HepG2 (cell line): Measurements from ENCODE around the gene C20orf96. TPM values are rescaled to one million over a fixed set of nuclear protein-coding genes. Genes with fewer than 3 reads are reported as not detected.
A peak's percentile ranks its signal among the peaks of the same experiment; 100 is the strongest.

Source experiments
- ATF6 ChIP-seq: sonication (generic); formaldehyde crosslinking; conservative IDR thresholded peaks from 2 replicates; pipeline ENCODE4 v1.4.0; 2020; ENCODE audit warnings: missing genetic modification reagents
- ATM ChIP-seq: fragments of 450-650 bp; IDR thresholded peaks from 2 replicates; pipeline ENCODE4 v1.7.1; 2017; ENCODE audit warnings: mild to moderate bottlenecking, borderline replicate concordance
- BCL6 ChIP-seq: IDR thresholded peaks from 2 replicates; pipeline ENCODE4 v1.6.1; 2016; ENCODE audit warnings: missing genetic modification reagents, missing compliant biosample characterization
- FOXM1 ChIP-seq: sonication (generic); formaldehyde crosslinking; IDR thresholded peaks from 2 replicates; pipeline ENCODE4 v1.5.0; 2020; ENCODE audit warnings: missing genetic modification reagents
- HOXA3 ChIP-seq: sonication (generic); formaldehyde crosslinking; IDR thresholded peaks from 2 replicates; pipeline ENCODE4 v1.5.0; 2020; ENCODE audit warnings: missing genetic modification reagents
- MTA1 ChIP-seq: sonication (generic); formaldehyde crosslinking; IDR thresholded peaks from 2 replicates; pipeline ENCODE4 v1.4.0; 2020; ENCODE audit warnings: missing genetic modification reagents, mild to moderate bottlenecking, borderline replicate concordance
- NR2F6 ChIP-seq, 2 experiments: IDR thresholded peaks; 2 replicates each; pipeline ENCODE4 v1.6.1; 2016; ENCODE audit warnings: antibody characterized with exemption in 1 of 2, mild to moderate bottlenecking in 1 of 2
- PRDM4 ChIP-seq: sonication (generic); formaldehyde crosslinking; IDR thresholded peaks from 2 replicates; pipeline ENCODE4 v1.9.0; 2021; ENCODE audit warnings: missing genetic modification reagents, borderline replicate concordance
- RELA ChIP-seq: sonication (generic); formaldehyde crosslinking; IDR thresholded peaks from 2 replicates; pipeline ENCODE4 v1.4.0; 2020; ENCODE audit warnings: missing genetic modification reagents
- SALL1 ChIP-seq: sonication (generic); formaldehyde crosslinking; IDR thresholded peaks from 2 replicates; pipeline ENCODE4 v1.8.0; 2022; ENCODE audit warnings: mild to moderate bottlenecking, missing genetic modification reagents
- ZBTB49 ChIP-seq: sonication (generic); formaldehyde crosslinking; IDR thresholded peaks from 2 replicates; pipeline ENCODE4 v1.4.0; 2020; ENCODE audit warnings: missing genetic modification reagents, borderline replicate concordance
- ZGPAT ChIP-seq: IDR thresholded peaks from 2 replicates; pipeline ENCODE4 v1.6.1; 2016; ENCODE audit warnings: mild to moderate bottlenecking
- ZNF468 ChIP-seq: sonication (generic); formaldehyde crosslinking; IDR thresholded peaks from 2 replicates; pipeline ENCODE4 v1.8.0; 2022; ENCODE audit warnings: mild to moderate bottlenecking, moderate library complexity, missing genetic modification reagents
- ZNF780A ChIP-seq: sonication (generic); formaldehyde crosslinking; IDR thresholded peaks from 2 replicates; pipeline ENCODE4 v1.8.0; 2022; ENCODE audit warnings: mild to moderate bottlenecking, missing genetic modification reagents, moderate library complexity
- polyA plus RNA-seq, 8 experiments: library from polyadenylated mRNA; depleted of rRNA in 3 of 8; stranded (reverse) in 7 of 8; unstranded in 1 of 8; fragments of >200 nt; fragmentation: Illumina TruSeq in 4 of 8; extraction: Trizol in 4 of 8; gene quantifications; 2 replicates each; pipeline versions ENCODE4 v1.2.1 to v1.2.3, GENCODE V29; 2011 to 2016; ENCODE audit warnings: low read depth in 4 of 8, missing spikeins in 1 of 8, mixed read lengths in 1 of 8; ENCODE audit not compliant: insufficient read depth in 1 of 8
- total RNA-seq, 5 experiments: library from RNA; depleted of rRNA; stranded (reverse); fragments of >200 nt; fragmentation: Illumina TruSeq; extraction: Trizol; gene quantifications; 2 replicates each; pipeline ENCODE4 v1.2.3, GENCODE V29; 2016; ENCODE audit warnings: low read depth in 1 of 5
- TF ChIP-seq, protein P1 (sequence below): sonication (generic); formaldehyde crosslinking; IDR thresholded peaks from 2 replicates; pipeline ENCODE4 v1.4.0; 2020; ENCODE audit warnings: missing genetic modification reagents
- TF ChIP-seq, protein P2 (sequence below): sonication (generic); formaldehyde crosslinking; IDR thresholded peaks from 2 replicates; pipeline ENCODE4 v1.8.1; 2023; ENCODE audit warnings: missing genetic modification reagents, inconsistent platforms, borderline replicate concordance

Gene C20orf96
- total and polyA plus RNA-seq, 2 of the 13 experiments (the other 11 are each of a cell fraction or from before 2014, with no cell fraction given), result 3.8 to 20.6 TPM

DNA sequence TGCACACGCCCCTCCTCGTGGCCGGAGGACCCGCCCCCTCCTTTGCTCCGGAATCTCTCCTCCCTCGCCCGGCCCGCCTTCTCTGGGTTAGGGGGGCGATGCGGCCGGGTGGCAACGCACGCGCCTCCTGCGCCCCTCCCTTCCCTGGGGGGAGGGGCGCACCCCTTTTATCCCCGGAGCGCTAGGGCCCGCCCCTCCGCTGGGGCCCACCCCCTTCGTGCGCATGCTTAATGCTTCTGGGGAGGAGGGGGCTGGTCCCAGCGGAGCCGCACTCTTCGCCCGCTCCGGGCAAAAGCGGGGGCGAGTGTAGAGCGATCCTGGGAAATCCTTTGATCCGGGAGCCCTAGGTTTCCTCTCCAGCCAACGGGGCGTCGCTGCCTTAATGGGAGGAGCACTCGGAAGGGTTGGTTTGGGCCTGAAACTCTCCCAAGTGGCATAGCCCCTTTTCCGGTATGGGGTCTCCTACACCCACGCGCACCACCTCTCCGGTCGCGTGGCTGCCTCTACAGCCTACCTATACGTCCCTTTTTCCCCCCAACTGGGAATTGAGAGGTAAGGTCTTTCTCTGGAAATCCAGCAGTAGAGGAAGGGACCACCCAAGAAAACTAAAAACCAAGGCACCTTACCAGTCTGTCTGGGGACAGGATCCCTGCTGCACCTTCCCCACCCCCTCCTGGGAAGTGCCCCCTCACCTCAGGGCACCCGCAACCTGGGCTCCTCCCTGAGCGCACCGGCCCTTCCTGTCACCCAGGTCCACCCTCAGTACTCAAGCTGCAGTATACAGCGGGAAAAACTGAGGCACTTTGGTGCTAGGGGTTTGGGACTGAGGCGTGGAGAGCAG is 36.9 kb upstream of the C20orf96 start (continued):
- TF ChIP-seq RELA (CRISPR knock-in tag) (peak; percentile 28; the same call in 1 of the 2 replicates), ZNF468 (no peak), ATM (no peak), ZBTB49 (CRISPR knock-in tag) (no peak), HOXA3 (CRISPR knock-in tag) (no peak; the same call in none of the 2 replicates), BCL6 (CRISPR knock-in tag) (peak; percentile 65), NR2F6 (IDR thresholded peaks at IDR 0.05) (no peak; the same call in 1 of the 2 replicates), NR2F6 (CRISPR knock-in tag; IDR thresholded peaks at IDR 0.05) (peak; percentile 41; the same call in 1 of the 2 replicates), ZNF780A (CRISPR knock-in tag) (no peak; the same call in 1 of the 2 replicates), ZGPAT (CRISPR knock-in tag) (peak; percentile 98), ATF6 (CRISPR knock-in tag) (no peak), MTA1 (no peak), FOXM1 (CRISPR knock-in tag) (no peak), PRDM4 (CRISPR knock-in tag) (no peak), SALL1 (CRISPR knock-in tag) (no peak; the same call in none of the 2 replicates)
- TF ChIP-seq, protein P1, sequence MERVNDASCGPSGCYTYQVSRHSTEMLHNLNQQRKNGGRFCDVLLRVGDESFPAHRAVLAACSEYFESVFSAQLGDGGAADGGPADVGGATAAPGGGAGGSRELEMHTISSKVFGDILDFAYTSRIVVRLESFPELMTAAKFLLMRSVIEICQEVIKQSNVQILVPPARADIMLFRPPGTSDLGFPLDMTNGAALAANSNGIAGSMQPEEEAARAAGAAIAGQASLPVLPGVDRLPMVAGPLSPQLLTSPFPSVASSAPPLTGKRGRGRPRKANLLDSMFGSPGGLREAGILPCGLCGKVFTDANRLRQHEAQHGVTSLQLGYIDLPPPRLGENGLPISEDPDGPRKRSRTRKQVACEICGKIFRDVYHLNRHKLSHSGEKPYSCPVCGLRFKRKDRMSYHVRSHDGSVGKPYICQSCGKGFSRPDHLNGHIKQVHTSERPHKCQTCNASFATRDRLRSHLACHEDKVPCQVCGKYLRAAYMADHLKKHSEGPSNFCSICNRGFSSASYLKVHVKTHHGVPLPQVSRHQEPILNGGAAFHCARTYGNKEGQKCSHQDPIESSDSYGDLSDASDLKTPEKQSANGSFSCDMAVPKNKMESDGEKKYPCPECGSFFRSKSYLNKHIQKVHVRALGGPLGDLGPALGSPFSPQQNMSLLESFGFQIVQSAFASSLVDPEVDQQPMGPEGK, result peak; percentile 76
- TF ChIP-seq, protein P2, sequence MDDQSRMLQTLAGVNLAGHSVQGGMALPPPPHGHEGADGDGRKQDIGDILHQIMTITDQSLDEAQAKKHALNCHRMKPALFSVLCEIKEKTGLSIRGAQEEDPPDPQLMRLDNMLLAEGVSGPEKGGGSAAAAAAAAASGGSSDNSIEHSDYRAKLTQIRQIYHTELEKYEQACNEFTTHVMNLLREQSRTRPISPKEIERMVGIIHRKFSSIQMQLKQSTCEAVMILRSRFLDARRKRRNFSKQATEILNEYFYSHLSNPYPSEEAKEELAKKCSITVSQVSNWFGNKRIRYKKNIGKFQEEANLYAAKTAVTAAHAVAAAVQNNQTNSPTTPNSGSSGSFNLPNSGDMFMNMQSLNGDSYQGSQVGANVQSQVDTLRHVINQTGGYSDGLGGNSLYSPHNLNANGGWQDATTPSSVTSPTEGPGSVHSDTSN (CRISPR knock-in tag), result 0 out of 2 replicates have a peak, but pooled peaks have one; percentile 41
